ENCODE data around the gene NEK1.

DNA sequence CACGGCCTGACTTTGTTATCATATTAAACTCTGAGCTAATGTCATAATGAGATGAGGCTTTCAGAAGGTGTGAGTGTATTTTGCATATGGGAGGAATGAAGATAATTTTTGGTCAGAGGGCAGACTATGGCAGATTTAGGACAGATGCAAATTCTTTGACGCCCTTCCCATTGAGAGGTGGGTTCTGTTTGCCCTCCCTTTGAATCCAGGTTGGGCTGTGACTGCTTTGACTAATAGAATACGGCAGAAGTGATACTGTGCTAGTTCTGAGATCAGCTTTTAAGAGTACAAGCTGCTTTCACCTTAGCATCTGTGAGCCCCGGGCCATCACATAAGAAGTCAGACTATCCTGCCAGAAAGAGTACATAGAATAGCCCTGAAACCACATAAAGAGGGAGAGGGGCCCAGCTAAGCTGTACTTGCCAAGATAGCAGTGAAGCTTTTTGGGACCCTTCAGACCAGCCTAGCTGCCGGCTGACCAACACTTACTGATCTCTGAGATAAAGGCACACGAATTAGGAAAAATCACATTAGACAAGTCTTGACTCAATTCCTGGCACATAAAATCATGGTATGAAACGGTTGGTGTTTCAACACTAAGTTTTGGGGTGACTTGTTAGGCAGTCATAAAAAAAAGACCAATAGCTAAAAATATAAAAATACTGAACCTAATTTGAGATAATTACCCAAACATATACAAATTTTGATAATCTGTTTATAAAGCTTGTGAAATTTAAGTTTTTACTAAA lies 174.9 kb downstream of the NEK1 start:
- TF ChIP-seq EZH2 (IDR thresholded peaks at IDR 0.05; ENCODE audit: borderline replicate concordance, insufficient read depth, low read depth, low read length, poor library complexity, severe bottlenecking) (no peak), CTCF (IDR thresholded peaks at IDR 0.05) (no peak)

Data from B cell (primary cell).